ENCODE results near the gene SMG6. TPM values are rescaled to one million over a fixed set of nuclear protein-coding genes. Genes with fewer than 3 reads are reported as not detected.

The SMG6 gene
- total RNA-seq, 1 donor from 2014 or later: 31.6 TPM

DNA sequence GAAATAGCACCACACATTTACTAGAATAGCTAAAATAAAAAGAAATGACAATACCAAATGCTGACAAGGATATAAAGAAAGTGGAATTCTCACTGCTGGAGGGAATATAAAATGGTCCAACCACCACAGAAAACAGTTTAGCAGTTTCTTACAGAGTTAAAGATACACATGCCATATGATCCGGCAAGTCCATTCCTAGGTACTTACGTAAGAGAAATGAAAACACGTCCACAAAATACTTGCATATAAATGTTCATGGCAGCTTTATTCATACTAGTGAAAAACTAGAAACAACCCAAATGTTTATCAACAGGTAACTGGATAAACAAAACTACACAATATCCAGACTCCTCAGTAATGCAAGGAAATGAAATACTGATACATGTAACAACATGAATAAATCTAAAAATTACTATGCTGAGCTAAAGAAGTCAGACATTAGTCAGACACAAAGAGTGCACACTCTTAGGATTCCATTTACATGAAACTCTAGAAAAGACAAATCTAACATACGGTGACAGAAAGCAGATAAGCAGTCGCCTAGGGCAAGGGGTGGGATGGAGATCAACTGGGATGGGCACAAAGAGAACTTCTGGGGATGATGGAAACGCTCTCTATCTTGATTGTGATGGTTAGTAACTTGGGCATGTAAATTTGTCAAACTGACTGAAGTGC is 76.4 kb downstream of the SMG6 start:
- Mint-ChIP-seq H3K9me3 (no peaks in the 10 kb centered on the region), H3K4me3 (no peak overlapping the region), H3K27ac (no peak overlapping the region), H3K4me1 (peaks cover 56% of the 10 kb centered on the region), H3K27me3 (no peaks in the 10 kb centered on the region), H3K36me3 (ENCODE audit: low read depth) (peaks cover 23% of the 10 kb centered on the region)
- intact Hi-C loops (cut with micrococcal nuclease): no loop called here
- no peak for DNase-seq

DNA sequence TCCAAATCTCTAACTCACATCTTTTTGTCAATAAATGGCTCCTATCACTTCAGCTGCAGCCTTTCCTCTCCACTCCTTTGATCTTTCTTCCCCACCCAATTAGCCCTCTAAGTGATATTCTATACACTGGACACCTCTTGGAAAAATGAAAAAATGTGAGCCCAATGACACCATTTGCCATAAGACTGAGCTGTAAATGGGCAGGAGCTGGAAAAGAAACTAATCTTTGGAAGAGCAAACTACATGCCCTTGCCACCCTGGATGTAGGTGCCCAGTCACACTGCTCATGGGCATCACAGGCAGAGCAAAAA is 80.0 kb downstream of the SMG6 start:
- DNase-seq: no peak
- Mint-ChIP-seq H3K27me3 (no peaks in the 10 kb centered on the region), H3K27ac (peak overlapping the region; percentile 88), H3K4me1 (peaks cover 43% of the 10 kb centered on the region), H3K4me3 (peak overlapping the region; percentile 43), H3K9me3 (no peaks in the 10 kb centered on the region), H3K36me3 (ENCODE audit: low read depth) (peaks cover 18% of the 10 kb centered on the region)
- intact Hi-C loops (cut with micrococcal nuclease): loop anchor here (1.0 to 5.0 kb wide), 4 partner anchors 17 to 153 kb away; no protein-coding TSS in a partner anchor

GRCh38 chr17:2222901-2223616 is 80.5 kb downstream of the SMG6 start:
- H3K4me3 Mint-ChIP-seq: peak overlapping the region; percentile 43
- peak overlapping the region; percentile 88 for H3K27ac Mint-ChIP-seq
- no peaks in the 10 kb centered on the region for H3K9me3 Mint-ChIP-seq
- H3K36me3 Mint-ChIP-seq (ENCODE audit: low read depth): peaks cover 22% of the 10 kb centered on the region
- no peaks in the 10 kb centered on the region for H3K27me3 Mint-ChIP-seq
- intact Hi-C loops (cut with micrococcal nuclease): loop anchor here (1.0 to 5.0 kb wide), 4 partner anchors 18 to 153 kb away; no protein-coding TSS in a partner anchor
- peaks cover 45% of the 10 kb centered on the region for H3K4me1 Mint-ChIP-seq
- peak; percentile 88 for DNase-seq

- peak overlapping the region; percentile 35 for H3K27ac Mint-ChIP-seq
- H3K4me3 Mint-ChIP-seq: no peak overlapping the region
Measured at GRCh38 chr17:2222301-2222700, 81.3 kb downstream of the SMG6 start.

GRCh38 chr17:2218426-2218825 is 85.2 kb downstream of the SMG6 start:
- Mint-ChIP-seq H3K27ac (no peak overlapping the region), H3K4me3 (peak overlapping the region; percentile 21), H3K4me1 (peaks cover 55% of the 10 kb centered on the region), H3K27me3 (no peaks in the 10 kb centered on the region), H3K36me3 (ENCODE audit: low read depth) (peaks cover 22% of the 10 kb centered on the region), H3K9me3 (no peaks in the 10 kb centered on the region)
- DNase-seq: no peak
- intact Hi-C loops (cut with micrococcal nuclease): loop anchor here (5.0 kb wide), 1 partner anchor 131 kb away; no protein-coding TSS in a partner anchor

More at GRCh38 chr17:2222301-2222700, 81.3 kb downstream of the SMG6 start:
- Mint-ChIP-seq H3K36me3 (ENCODE audit: low read depth) (peaks cover 22% of the 10 kb centered on the region), H3K9me3 (no peaks in the 10 kb centered on the region), H3K27me3 (no peaks in the 10 kb centered on the region), H3K4me1 (peaks cover 41% of the 10 kb centered on the region)
- no peak for DNase-seq
- intact Hi-C loops (cut with micrococcal nuclease): loop anchor here (2.0 to 5.0 kb wide), 2 partner anchors 18 to 65 kb away; no protein-coding TSS in a partner anchor

DNA sequence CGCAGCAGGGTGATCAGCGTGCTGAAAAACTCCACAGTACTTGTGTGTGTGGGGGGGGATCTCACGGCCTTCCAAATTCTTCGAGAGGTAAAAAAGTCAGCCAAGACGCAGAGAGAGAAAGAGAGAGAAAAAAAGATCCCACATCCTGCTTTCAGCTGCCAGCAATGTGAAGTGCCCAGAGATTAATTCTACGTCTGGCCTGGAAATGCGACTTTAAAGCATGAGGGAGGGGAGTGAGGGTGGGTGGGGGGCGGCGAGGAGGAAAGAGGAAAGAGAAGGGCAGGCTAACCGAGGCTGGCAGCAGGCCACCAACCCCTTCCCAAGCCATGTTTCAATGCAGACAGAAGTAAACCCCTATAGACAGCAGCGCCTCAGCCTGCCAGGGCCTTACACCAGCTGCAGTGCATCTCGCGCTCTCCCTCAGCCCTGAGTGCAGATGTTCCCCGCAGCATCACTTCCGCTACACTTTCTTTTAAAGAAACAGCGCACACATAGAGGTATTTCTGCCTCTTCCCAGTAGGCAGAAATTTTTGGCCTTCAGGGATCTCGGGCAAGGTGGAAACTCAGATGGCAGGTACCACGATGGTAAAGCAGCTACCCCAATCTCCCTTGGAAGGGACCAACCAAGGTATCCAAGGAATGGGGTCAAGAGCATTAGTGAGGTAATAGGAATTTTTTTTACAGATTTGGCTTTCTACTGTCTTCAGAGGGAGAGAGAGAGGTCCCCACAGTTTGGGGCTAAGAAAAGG is 87.8 kb downstream of the SMG6 start:
- Mint-ChIP-seq H3K4me1 (peaks cover 51% of the 10 kb centered on the region), H3K27me3 (no peaks in the 10 kb centered on the region), H3K9me3 (no peaks in the 10 kb centered on the region)

GRCh38 chr17:2214929-2215615 is 88.5 kb downstream of the SMG6 start:
- Mint-ChIP-seq H3K9me3 (no peaks in the 10 kb centered on the region), H3K27ac (peak overlapping the region; percentile 96), H3K4me3 (peak overlapping the region; percentile 84), H3K4me1 (peaks cover 55% of the 10 kb centered on the region), H3K27me3 (no peaks in the 10 kb centered on the region), H3K36me3 (ENCODE audit: low read depth) (peaks cover 29% of the 10 kb centered on the region)
- peak; percentile 67 for DNase-seq
- intact Hi-C loops (cut with micrococcal nuclease): loop anchor here (2.0 to 5.0 kb wide), 3 partner anchors 22 to 128 kb away; no protein-coding TSS in a partner anchor

More for the DNA sequence above, 87.8 kb downstream of the SMG6 start:
- intact Hi-C loops (cut with micrococcal nuclease): loop anchor here (2.0 to 5.0 kb wide), 3 partner anchors 23 to 128 kb away; no protein-coding TSS in a partner anchor
- peak overlapping the region; percentile 84 for H3K4me3 Mint-ChIP-seq
- DNase-seq: peak; percentile 92
- peak overlapping the region; percentile 96 for H3K27ac Mint-ChIP-seq
- peaks cover 26% of the 10 kb centered on the region for H3K36me3 Mint-ChIP-seq (ENCODE audit: low read depth)

- H3K36me3 Mint-ChIP-seq (ENCODE audit: low read depth): peaks cover 29% of the 10 kb centered on the region
- peaks cover 55% of the 10 kb centered on the region for H3K4me1 Mint-ChIP-seq
- H3K27ac Mint-ChIP-seq: peak overlapping the region; percentile 96
- H3K4me3 Mint-ChIP-seq: peak overlapping the region; percentile 84
- intact Hi-C loops (cut with micrococcal nuclease): loop anchor here (2.0 kb wide), 2 partner anchors 21 to 31 kb away; no protein-coding TSS in a partner anchor
- DNase-seq: no peak
- H3K27me3 Mint-ChIP-seq: no peaks in the 10 kb centered on the region
- no peaks in the 10 kb centered on the region for H3K9me3 Mint-ChIP-seq
Measured at GRCh38 chr17:2214047-2214928, 89.3 kb downstream of the SMG6 start.

DNA sequence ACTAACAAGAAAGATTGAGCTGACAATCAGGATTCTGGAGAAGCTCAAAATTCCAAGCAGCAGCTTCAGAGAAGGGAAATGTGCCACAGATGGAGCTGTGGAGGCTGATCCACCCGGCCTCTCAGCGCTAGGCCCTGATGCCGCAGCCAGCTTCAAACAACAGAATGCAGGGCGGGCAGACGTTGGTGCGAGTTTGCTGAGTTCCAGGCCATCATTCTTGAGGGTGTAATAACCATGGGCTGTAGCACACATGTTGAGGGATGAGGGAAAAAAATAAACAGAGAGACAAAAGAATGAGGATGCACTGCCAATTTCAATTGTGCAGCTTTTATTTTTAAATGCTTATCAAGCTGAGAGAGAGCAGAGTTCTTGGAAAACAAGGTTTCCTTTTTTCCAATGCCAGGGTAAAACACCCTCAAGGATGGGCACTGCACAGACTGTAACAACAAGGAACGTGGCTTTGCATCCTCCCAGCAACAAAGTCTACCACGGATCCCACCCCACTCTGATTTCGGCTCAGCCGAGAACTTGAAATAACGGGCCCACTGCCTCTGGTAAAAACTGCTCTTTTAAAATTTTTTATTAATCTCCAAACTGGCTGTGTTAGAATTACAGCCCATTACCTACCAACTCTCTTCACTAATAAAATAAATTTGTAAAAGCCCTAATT is 90.2 kb downstream of the SMG6 start:
- intact Hi-C loops (cut with micrococcal nuclease): no loop called here

DNA sequence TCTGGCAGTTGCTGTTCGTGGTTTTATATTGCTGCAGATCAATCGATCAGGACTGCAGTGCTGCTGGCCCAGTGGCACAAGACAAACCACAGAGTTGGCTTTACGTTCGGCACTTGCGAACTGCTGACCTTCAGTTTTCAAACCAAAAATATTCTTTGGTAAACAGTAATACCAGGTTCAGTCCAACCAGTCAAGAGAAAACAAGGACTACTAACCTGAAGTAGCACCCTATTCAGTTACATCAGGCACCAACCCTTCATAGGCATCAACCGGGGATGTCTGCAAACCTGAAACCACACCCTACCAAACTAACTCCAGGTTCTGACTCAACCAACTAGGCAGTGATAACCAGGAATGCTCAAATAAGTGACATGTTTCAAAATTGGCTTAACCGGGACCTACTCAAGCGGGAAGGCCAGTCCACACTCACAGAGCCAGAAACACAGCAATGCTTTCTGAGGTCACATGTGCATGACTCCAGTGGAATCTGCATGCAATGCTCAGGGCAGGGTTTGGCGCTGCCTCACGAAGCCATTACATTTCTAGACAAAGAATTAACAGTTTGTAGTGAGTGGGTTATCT is 91.1 kb downstream of the SMG6 start:
- DNase-seq: no peak
- peak overlapping the region; percentile 78 for H3K27ac Mint-ChIP-seq
- peaks cover 31% of the 10 kb centered on the region for H3K36me3 Mint-ChIP-seq (ENCODE audit: low read depth)
- H3K4me3 Mint-ChIP-seq: peak overlapping the region; percentile 26
- H3K9me3 Mint-ChIP-seq: no peaks in the 10 kb centered on the region
- H3K27me3 Mint-ChIP-seq: no peaks in the 10 kb centered on the region
- intact Hi-C loops (cut with micrococcal nuclease): no loop called here
- H3K4me1 Mint-ChIP-seq: peaks cover 51% of the 10 kb centered on the region

More for the DNA sequence above, 90.2 kb downstream of the SMG6 start:
- Mint-ChIP-seq H3K4me1 (peaks cover 51% of the 10 kb centered on the region), H3K9me3 (no peaks in the 10 kb centered on the region), H3K4me3 (peak overlapping the region; percentile 84), H3K27me3 (no peaks in the 10 kb centered on the region), H3K27ac (peak overlapping the region; percentile 96), H3K36me3 (ENCODE audit: low read depth) (peaks cover 30% of the 10 kb centered on the region)
- no peak for DNase-seq

DNA sequence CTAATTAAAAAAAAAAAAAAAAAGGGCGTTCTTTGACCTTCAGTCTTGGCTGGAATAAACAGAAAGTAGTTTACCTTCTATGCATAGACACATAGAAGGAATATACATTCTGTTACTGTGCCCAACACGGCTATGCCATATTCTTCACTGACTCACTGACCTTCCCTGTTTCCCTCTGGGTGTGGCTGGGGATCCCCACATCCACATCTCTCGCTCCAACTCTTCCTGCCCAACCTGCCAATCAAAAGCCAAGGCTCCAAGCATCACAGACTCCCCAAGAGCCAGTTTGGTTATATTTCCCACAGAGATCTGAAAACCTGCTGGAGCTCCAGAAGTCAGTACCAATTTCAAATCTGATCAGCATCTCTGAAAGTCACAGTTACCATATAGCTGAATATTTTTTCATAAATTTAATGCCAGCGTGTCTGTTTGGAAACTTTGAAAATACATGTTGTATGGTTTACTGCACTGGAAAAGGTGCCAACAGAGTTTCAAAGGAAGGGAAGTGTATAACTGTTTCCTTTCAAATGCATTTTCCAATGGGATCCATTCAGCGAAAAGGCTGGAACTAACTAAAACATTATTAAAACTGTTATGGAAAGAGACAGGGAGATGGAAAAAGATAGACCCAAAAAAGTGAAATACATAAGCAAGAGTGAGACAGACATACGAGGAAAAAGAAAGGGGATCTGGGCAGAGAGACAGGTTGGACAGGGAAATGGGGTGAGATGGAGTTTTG is 91.8 kb downstream of the SMG6 start:
- peak overlapping the region; percentile 26 for H3K4me3 Mint-ChIP-seq

More for the DNA sequence above, 91.8 kb downstream of the SMG6 start:
- no peak for DNase-seq
- no peaks in the 10 kb centered on the region for H3K27me3 Mint-ChIP-seq
- no peak overlapping the region for H3K27ac Mint-ChIP-seq
- intact Hi-C loops (cut with micrococcal nuclease): no loop called here
- peaks cover 29% of the 10 kb centered on the region for H3K36me3 Mint-ChIP-seq (ENCODE audit: low read depth)
- peaks cover 50% of the 10 kb centered on the region for H3K4me1 Mint-ChIP-seq
- no peaks in the 10 kb centered on the region for H3K9me3 Mint-ChIP-seq

Measured in activated CD4-positive, alpha-beta T cell treated with anti-CD3 and anti-CD28 coated beads, Interleukin-2, amount 10 ng/mL, durations not matched to agents 24 days and 14 days (primary cell).